HG02678 (cell line): ENCODE measurements around the gene DSTN.

ENCODE experiments used
- ATAC-seq: cut with Tn5 transposase; IDR thresholded peaks from one replicate; pipeline ENCODE4 v1.9.1; 2021; ENCODE audit warnings: mild to moderate bottlenecking, moderate library complexity; ENCODE audit not compliant: unreplicated experiment

The DSTN gene

DNA sequence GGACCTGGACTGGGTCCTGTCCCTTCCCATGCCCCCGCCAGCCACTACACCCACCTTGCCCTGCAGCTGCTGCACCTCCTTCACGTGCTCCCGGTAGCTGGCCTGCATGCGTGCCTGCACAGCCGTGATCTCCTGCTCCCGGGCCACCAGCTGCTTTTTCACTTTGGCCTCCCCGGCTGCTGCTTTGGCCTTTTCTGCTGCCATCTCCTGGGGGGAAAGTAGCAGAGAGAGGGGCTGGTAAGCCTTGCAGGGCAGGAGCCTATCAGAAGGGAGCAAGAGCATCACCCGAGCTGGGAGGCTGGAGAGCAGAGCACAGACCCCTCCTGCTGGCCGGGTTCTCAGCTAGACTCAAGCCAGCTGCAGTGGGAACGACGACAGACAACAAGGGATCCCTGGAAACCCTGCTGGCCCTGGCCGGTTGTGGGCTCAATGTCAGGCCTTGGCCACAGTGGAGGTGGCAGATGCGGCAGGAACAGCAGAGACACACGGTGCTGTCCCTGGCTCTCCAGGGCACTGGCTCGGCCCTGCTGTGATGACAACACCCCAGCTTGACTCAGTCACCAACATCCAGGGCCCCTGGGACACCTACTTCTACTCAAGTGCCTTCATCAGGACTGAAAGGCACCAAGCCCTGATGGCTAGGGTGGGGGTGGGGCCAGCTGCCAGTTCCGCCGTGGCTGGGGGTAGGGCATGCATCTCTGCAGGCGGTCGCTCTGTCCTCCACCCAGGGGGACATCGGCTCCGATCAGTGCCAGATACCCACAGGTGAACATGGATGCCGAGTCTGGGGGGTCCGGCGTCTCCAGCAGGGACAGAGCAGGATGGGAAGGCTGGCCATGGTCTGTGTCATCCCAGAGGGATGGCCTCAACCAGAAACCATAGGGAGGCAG is 66.9 kb downstream of the DSTN start:
- no peak for ATAC-seq

DNA sequence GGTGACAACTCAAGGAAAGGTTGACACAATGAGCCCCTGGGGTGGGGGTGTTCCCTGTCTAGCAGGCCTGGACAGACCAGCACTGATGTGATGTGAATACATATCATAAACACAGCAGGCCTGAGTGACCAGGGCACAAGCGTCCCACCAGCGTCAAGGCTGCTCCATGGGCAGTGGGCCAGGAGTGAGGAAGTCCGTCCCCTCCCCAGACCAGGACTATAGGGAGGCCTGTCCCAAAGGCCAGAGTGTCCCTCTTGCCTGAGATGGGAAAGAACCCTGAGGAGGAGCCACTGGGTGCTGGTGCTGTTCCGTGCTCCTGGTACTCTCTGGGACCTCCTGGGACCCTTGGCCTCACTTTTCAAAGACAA is 67.5 kb downstream of the DSTN start:
- no peak for ATAC-seq

DNA sequence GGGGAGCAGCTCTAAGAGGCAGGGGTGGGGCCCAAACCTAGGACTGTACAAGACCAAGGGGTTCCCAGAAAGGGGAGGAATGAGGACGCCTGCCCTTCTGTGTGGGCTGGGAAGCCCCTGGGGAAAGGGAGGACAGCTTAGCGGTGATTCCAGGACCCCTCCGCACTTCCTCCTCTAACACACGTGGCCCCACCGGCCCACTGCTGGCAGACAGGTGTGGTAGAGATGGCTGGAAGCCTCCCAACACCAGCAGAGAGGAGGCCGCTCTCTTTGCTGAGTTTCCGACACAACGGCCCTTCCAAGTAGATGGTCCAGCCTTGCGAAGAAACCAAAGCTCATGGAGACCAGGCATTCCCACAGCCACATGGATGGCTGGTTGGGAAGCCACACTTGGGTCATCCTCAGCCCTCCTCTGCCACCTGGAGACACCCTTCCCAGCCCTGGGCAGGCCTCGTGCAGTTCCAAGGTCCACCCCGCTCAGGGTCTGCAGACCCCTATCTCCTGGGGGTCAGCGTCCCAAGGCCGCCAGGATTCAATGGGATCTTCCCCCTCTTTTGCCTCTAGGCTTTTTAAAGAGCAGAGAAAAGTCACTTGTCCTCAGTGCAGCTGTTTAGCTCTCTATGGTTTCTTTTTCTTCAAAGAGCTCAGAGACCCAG is 68.2 kb downstream of the DSTN start:
- ATAC-seq: no peak

DNA sequence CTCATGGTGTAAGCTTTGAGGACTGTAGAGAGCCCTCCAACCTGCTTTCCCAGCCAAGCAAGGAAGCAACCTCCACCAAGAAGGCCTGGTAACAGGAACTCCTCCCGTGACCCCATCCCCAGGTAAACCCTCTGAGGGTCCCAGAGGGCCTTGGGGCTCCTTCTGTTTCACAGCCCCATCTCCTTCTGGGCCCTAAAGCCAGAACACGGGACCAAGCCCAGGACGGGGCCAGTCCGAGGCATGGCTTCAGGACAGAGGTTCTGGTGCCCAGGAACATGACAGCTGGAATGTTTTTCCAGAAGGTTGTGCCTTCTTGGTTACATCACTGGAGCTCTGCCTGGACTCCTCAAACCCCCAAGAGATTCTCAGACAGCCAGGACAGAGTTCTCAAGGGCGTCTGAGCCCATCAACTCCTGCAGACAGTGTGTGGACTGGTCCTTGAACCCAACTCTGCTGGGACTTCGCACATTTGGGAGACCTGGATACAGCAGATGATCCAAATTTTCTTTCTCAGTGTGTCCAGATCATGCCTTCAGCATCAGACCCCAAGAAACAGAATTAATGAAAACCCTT is 69.0 kb downstream of the DSTN start:
- ATAC-seq: no peak

DNA sequence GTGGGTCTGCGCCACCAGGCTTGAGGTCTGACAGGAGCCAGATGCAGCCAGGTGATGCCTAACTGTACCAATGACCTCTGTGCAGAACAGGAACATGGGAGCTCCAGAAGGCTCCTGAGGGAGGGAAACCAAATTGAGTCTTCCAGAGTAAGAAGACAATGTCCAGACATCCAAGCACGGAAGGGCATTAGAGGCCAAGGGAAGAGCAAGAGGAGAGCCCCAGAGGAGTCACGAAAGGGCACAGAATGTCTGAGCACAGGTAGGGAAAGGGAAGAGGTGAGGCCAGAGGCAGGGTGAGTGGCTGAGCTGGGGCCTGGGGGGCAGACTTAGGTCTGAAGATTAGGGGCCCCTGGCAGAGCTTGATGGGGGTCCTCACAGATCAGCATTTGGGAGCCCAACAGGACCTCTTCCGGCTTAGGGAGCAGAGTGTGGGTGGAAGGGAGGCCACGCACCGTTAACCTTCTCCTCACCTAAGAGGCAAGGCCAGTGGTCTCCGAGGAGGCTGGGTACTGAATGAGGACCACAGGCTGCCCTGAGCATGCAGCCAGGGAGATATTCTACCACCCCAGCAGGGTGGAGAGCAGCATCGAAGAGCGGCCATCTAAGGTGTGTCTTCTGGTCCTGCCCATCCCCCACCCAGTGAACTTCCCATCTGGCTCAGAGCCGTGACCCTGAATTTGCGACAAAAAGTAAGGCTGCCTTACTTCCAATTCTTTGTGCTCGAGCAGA is 70.4 kb downstream of the DSTN start:
- no peak for ATAC-seq

DNA sequence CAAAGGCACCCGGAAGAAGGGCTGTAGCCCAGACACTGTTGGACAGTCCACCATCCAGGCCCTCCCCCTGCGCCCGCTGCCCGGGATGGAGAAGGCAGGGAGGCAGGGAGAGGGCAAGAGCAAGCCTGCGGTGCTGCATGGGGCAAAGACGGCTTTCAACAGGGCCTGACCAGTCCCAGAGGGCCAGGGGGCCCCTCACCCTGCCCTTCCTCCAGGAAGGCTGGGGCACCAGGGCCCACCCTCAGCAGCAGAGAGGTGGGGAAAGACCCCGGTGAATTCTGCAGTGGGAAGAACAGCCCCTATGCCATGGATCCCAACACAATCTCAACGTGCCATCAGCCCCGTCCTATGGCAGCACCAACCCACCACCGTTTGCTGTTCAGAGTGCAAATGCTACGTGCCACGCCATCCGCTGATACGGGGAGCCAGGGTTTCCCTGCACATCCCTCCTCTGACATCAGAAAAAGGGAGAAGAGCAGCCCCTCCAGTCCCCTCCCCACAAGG is 71.1 kb downstream of the DSTN start:
- ATAC-seq: no peak

DNA sequence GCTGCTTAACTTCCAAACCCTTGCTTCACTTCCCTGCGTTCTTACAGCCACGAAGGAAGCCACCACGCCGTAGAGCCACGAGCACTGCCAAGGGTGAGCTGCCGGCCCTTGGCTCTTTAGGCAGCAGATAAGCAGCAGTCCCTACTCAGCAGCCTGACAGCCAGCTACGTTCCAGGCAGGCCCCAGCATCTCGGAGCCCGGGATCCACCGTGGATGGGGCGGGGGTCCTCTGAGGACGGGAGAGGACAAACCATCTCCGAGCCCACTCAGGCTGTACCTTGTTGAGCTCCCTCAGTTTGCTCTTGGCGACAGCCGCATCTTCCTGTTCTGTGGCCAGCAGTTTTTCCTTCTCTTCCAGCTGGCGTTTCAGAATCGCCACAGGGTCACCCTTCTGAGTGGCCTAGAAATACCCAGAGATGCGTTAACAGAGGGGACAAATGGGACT is 71.7 kb downstream of the DSTN start:
- ATAC-seq: no peak

DNA sequence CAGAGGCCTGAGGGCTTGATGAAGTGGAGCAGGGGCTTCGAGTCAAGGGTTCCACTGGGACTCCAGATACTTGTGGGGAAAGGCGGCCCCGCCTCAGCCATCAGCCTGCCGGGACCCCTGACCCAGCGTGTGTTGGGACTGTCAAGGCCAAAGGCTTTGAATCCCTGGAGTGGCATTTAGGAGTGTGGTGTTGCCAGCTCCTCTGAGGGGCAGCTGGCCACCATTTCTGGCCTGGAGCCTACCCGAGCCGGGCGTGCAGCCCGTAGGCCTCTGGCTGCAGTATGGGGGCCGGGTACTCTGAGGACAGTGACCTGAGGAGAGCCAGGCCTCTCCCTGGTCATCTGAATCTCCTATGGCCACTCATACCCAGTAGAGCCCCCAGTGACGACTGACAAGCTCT is 72.1 kb downstream of the DSTN start:
- no peak for ATAC-seq

DNA sequence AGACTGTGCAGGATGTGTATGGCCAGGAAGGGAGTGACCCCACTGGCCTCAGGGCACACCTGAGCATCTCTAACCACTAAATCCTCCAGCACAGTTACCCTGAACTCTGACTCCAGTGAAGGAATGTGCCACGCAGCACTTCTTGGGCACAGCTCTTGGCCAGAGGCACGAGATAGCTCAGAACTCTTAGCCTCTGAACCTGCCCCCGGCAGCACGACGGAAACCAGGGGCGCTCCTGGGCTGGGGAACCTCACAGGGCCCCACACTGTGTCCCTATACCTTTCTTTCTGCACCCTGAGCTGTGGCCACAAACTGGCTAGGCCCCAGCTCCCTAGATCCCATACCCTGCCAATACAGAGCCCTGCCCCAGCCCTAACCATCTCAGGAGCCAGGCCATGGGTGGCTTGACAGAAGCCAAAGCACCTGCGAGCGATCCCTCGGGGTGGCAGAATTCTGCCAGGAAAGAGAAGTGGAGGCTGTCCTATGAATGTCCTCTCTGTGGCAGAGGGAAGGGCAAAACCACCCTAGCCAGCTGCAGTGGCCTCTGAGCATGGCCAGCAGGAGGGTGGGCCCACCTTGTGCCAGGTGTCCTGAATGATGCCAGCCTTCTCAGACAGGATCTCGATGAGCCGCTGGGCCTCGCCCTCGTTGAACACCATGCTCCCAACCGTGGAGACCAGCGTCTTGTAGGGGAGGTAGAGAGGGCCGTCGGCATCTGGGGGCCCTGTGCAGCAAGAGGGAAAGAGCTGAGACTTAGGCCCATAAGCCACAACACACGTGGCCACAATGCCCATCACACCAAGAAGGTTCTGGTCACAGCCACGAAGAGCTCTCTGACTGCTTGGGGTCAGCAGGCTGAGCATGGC is 72.8 kb downstream of the DSTN start:
- ATAC-seq: no peak

DNA sequence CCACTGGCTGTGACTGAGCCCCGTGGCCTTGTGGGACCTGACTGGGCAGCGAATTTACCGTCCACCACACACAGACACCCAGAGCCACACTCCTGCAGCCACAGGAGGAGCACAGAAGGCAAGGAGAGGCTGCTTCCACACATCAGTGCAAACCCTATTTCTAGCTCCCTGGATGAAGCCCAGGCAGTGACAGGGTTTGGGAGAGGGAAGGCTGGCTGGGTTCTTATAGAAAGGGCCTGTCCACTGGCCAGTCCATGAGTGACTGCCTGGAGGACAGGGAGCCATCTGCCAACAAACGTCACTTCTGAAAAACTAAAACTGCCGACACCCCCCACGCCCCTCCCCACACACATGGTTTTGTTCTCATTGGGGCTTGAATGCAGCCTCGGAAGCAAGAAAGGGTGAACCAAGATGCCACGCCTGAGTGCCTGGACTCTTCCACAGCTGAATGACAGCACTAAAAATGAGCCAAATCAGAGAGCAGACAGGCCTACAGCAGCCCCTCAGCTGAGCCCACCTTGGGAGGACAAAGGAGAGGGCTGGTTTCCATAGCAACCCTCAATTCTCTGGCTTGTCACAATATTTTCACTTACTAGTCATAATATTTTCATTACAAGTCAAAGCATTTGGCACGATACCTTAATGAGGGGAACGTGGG is 73.8 kb downstream of the DSTN start:
- no peak for ATAC-seq

DNA sequence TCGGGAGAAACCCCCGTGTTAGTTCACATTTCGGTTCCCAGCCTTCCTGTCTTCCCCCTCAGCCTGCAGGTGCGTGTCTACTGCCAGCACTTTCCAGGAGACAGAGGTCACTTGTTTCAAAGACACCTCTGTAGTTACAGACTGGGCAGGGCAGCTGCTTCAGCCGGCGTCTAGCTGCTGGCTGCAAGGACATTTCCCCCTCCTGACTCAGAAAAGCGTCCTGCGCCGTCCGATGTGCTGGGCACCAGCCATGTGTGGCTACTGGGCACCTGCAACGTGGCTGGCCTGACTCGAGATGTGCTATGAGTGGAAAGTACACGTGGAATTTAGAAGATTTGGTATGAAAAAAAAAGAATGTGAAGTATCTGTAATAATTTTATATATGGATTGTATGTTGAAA is 74.6 kb downstream of the DSTN start:
- no peak for ATAC-seq

DNA sequence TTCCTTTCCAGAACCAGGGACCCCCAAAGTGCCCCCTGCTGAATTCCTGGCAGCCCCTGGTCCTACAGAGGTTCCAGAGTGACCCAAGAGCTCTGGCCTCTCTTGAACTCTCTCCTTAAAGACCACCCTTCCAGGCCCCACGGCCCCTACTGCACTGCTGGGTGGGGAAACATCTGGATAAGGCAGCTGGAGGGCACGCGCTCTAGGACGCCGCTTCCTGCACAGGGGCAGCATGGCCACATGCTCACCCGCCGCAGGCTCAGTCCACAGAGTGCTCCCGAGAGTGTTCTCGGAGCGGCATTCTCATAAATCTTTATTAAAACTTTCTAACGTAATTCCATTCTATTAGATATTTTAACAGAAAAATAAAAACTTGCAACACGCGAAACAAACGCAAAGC is 75.1 kb downstream of the DSTN start:
- no peak for ATAC-seq

DNA sequence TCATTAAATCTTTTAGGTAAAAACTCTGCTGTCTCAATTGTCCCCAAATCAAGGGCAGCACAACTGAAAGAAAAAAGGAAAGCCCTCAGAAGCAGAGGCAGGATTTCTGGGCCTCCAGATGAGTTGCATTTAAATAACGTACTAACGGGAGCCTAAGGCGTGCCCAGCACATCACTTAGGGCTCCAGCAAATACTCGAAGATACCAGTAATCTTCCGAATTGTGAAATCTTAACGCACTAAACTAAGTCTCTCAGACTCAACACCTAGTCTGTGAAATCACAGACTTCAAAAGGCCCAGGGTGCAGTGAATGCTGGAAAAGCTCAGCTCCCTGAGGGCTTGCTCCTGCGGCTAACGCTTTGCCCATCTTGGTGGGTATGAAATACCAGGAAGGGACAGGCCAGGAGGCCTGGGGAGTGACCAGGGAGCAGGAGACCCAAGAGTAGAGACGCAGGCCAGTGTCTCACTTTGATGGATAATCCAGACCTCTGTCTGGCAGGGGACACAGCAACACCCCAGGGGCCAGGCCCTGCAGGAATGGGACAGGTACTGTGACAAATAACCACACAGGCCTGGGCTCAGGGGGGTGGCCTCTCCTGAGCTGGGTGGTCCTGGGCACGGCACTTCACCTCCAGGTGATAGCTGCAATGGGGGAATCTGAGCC is 75.8 kb downstream of the DSTN start:
- no peak for ATAC-seq

DNA sequence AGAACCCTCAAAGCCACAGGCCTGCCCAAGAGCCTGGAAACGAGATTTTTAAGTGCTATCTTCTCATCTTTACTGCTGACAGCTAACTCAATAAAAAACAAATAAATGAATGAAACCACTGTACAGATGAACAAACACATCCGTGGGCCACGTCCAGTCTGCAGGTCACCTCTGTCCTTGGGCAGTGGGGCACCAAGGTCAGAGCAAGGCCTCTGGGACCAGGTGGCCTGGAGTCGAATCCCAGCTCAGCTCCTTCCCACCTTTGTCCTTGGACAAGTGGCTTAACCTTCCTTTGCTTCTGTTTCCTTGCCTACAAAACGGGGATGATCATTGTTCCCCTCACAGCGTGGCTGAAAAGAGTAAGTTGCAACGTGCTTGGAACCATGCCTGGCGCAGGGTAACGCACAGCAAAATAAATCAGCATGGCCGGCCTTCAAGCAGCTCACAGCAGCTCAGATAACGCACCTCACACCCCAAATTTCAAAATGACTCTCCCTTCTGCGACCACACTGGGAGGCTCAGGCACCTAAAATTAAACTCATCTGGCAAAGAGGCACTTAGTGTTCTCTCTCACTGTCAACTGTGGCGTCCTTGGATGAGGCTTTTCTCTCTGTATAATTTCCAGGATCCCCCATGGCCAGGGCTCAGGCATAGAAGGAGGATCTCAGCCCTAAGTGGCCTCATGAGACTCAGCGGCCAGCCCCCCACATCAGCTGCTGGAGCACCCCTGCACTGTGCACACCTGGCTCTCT is 76.5 kb downstream of the DSTN start:
- ATAC-seq: no peak

DNA sequence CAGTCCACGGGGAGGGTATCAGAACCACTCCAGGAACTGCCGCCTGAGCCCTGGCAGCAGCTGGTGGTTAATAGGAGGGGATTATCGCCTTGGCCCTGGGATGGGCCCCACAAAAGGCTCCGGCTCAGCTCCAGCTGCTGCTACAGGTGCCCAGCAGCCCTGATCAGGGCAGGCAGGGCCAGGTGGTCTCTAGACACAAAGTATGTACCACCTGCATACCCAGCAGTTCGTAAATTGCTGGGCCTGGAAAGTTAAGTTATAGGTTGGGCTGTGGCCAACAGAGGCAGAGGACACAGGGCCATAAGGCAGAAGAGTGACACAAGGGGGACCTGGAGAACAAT is 77.1 kb downstream of the DSTN start:
- ATAC-seq: no peak

DNA sequence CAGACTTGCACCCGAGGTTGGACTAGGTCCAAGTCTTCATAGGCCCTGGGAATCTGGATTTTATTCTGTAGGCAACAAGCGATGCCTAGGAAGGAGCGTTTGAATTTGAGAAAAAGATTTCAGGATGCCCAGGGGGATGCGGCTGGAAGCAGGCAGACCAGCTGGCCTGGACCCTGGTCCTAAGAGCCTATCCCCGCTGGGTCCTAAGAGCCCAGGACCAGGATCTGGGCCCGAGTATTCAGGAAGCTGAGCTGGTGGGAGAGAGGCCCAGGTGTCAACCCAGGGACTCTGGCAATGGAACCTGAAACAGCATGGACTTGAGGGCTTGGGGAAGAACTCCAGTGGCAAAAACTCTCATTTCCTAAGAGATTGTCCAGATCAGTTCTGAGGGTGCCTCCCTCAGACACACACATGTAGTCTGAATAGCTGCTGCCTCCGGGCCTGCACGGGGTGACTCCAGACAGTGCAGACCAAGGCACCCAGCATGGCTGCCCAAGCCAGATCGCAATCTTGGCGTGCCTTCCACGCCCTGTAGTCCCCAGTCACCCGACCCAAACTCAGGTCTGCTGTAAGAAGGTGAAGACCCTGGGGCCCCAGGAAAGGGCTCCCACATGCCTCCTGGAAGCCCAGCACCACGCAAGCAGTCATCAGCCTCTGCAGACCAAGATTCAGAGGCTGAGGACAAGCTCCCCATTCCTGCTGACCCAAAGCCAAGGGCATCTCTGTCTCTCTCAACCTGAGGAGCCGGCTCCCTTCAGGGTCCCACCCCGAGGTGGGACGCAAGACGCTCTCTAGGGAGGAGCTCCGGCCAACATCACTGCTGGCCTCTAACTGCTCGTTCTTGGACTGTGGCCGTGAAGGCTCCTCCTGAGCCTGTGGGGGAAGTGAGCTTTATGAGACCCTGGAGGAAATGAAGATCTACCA is 77.8 kb downstream of the DSTN start:
- no peak for ATAC-seq

DNA sequence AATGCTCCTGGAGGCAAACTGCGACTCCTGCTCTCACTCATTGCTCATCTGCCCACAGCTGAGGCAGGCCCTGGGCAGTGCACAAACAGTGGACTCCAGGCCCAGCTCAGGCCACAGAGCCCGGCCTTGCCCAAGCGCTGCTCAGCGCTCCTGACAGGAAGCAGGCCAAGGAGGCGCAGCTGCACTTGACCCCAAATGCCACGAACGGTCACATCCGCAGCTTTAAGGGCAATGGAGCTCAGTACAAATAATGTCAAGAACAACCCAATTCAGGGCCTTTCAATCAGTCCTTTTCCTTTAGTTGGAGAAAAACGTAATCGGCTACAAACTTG is 78.4 kb downstream of the DSTN start:
- ATAC-seq: no peak
